Measurements from ENCODE around the gene ARHGEF17. TPM values are rescaled to one million over a fixed set of nuclear protein-coding genes. Genes with fewer than 3 reads are reported as not detected.
A peak's percentile ranks its signal among the peaks of the same experiment; 100 is the strongest.

The ARHGEF17 gene
- total RNA-seq, 1 donor from 2014 or later: 104 TPM

DNA sequence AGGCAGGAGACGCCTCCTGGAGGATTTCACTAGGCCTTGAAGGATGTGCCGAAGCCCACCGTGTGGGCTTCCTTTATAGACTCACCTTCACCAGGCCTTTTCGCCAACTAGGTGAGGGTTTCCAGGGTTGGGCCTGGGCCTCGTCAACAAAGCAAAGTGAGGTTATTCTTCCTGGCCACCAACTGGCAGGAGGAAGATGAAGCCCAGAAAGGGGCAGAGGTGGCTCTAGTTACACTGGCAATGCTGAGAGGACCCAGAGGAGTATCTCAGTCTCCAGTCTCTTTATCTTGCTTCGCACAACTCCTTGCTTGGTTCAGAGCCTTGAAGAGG lies 67.7 kb downstream of the ARHGEF17 start:
- H3K27me3 Mint-ChIP-seq (ENCODE audit: unreplicated experiment): no peaks in the 10 kb centered on the region
- peak overlapping the region; percentile 38 for H3K4me3 Mint-ChIP-seq (ENCODE audit: unreplicated experiment)
- no peaks in the 10 kb centered on the region for H3K9me3 Mint-ChIP-seq (ENCODE audit: unreplicated experiment)
- TF ChIP-seq, protein P1, sequence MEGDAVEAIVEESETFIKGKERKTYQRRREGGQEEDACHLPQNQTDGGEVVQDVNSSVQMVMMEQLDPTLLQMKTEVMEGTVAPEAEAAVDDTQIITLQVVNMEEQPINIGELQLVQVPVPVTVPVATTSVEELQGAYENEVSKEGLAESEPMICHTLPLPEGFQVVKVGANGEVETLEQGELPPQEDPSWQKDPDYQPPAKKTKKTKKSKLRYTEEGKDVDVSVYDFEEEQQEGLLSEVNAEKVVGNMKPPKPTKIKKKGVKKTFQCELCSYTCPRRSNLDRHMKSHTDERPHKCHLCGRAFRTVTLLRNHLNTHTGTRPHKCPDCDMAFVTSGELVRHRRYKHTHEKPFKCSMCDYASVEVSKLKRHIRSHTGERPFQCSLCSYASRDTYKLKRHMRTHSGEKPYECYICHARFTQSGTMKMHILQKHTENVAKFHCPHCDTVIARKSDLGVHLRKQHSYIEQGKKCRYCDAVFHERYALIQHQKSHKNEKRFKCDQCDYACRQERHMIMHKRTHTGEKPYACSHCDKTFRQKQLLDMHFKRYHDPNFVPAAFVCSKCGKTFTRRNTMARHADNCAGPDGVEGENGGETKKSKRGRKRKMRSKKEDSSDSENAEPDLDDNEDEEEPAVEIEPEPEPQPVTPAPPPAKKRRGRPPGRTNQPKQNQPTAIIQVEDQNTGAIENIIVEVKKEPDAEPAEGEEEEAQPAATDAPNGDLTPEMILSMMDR (IDR thresholded peaks at IDR 0.05): no peak
- peak overlapping the region; percentile 82 for H3K27ac Mint-ChIP-seq (ENCODE audit: unreplicated experiment)
- DNase-seq (ENCODE audit: extremely low spot score, unreplicated experiment): no peak
- no peaks in the 10 kb centered on the region for H3K36me3 Mint-ChIP-seq (ENCODE audit: unreplicated experiment)
- peaks cover 18% of the 10 kb centered on the region for H3K4me1 Mint-ChIP-seq (ENCODE audit: unreplicated experiment)

DNA sequence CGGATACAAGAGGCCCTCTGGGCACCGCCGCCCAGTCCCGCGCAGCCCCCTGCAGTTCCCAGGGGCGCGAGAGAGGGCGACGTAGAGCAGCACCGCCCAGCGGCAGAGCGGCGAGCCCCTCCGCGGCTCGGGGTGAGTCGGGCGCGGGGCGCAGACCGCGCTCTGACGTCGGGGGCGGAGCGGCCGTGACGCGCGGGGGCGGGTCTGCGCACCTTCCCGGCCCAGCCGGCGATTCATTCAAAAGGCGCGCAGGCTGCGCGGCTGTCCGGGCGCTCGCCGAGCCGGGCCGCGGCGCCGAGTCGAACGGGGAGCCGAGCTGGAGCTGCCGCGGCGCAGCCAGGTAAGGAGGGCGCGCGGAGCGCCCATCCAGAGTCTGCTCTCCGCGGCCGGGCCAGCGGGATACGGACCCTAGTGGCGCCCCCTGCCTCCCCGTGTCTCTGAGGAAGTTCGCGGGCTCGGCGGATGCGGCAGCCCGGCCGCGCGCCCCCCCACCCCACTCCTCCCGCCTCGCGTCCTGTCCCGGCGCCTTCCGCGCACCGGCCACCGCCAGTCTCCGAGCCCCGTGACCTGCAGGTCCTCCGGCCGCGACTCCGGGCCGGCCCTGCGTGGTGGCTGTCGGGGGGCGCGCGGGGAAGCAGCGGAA lies 68.2 kb downstream of the ARHGEF17 start, which contains the start of gene RELT:
Gene RELT (plus strand): TSS at position 240 of the 643 bp plus-strand sequence. CDS start 12,738 bp downstream, outside the sequence.
- Mint-ChIP-seq H3K4me3 (ENCODE audit: unreplicated experiment) (peak within 1 kb of the TSS; percentile 83), H3K27ac (ENCODE audit: unreplicated experiment) (peak within 1 kb of the TSS; percentile 85), H3K9me3 (ENCODE audit: unreplicated experiment) (no peaks in the 10 kb centered on the region), H3K36me3 (ENCODE audit: unreplicated experiment) (no peaks in the 10 kb centered on the region), H3K27me3 (ENCODE audit: unreplicated experiment) (no peaks in the 10 kb centered on the region), H3K4me1 (ENCODE audit: unreplicated experiment) (peaks cover 21% of the 10 kb centered on the region)
- TF ChIP-seq, protein P1 (IDR thresholded peaks at IDR 0.05): peak; percentile 89
- DNase-seq (ENCODE audit: extremely low spot score, unreplicated experiment): peak; percentile 98

DNA sequence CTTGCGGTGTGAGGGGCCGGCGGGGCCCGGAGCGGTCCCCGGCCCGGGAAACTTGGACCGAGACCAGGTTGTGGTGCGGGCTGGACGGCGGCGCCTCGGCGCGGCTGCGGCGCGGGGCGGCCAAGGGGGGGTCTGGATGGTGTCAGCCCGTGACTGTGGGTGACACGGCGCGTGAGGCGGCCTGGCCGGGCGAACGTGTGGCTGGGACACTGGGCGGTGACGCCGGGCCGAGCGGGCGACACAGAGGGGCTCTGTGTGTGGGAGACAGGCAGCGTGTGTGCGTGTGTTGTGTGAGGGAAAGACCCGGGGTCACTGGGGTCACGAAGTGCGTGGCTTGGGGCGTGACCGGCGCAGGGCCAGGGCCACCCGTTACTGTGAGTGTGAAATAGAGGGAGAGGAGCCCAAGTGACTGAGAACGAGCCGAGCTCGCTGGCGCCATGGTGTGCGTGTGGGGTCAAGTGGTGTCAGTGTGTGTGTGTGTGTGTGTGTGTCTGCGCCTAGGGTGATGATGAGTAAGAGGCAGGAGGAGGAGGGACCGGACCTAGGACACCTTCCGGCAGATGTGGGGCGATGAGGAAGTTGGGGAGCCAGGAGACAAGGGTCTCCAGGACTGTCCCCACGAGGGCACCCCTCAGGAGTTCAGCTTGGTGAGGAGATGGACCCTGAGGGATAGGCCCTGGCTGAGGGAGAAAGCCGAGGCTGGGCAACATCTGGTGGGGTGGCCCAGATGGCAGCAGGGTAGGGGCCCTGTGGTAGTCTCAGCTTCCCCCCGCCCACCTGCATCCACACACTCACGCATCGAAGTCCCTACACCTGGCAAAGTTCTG lies 68.9 kb downstream of the ARHGEF17 start:
- Mint-ChIP-seq H3K4me3 (ENCODE audit: unreplicated experiment) (peak overlapping the region; percentile 83), H3K4me1 (ENCODE audit: unreplicated experiment) (peaks cover 22% of the 10 kb centered on the region), H3K36me3 (ENCODE audit: unreplicated experiment) (no peaks in the 10 kb centered on the region), H3K9me3 (ENCODE audit: unreplicated experiment) (no peaks in the 10 kb centered on the region), H3K27ac (ENCODE audit: unreplicated experiment) (peak overlapping the region; percentile 85), H3K27me3 (ENCODE audit: unreplicated experiment) (no peaks in the 10 kb centered on the region)
- TF ChIP-seq, protein P1 (IDR thresholded peaks at IDR 0.05): no peak
- no peak for DNase-seq (ENCODE audit: extremely low spot score, unreplicated experiment)

DNA sequence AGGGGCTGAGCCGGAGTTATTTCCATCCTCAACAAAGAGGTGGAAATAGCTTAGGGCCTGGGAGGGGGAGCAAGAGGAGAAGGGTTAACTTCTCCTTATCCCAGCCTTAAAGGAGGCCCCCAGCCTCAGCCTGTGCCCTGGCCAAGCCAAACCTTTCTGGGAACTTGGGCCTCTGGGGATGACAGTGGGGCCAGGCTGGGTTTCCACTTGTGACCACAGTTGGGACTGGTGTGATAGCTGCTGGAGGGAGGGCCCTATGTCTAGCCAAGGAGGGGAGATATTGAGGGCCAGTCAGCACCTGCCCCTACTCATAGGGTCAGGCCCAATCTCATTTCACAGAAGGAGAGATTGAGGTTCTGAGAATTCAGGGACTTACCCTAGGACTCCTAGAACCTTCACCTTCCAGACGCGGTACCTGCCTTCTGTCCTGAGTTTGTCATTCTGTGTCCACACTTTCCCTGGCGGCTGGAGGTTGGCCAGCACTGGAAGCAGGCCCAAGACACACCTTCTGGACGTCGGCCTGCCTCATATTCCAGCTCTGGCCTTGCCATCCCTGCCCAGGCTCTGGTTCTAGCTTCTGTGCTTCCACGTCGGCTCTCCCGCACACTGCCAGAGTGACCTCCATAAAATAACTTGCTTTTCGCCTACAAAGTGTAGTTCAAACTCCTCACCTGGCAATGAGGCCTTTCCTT lies 71.3 kb downstream of the ARHGEF17 start:
- no peak overlapping the region for H3K4me3 Mint-ChIP-seq (ENCODE audit: unreplicated experiment)
- no peaks in the 10 kb centered on the region for H3K27me3 Mint-ChIP-seq (ENCODE audit: unreplicated experiment)
- H3K9me3 Mint-ChIP-seq (ENCODE audit: unreplicated experiment): no peaks in the 10 kb centered on the region
- peaks cover 34% of the 10 kb centered on the region for H3K4me1 Mint-ChIP-seq (ENCODE audit: unreplicated experiment)
- H3K36me3 Mint-ChIP-seq (ENCODE audit: unreplicated experiment): no peaks in the 10 kb centered on the region
- no peak overlapping the region for H3K27ac Mint-ChIP-seq (ENCODE audit: unreplicated experiment)
- TF ChIP-seq, protein P1 (IDR thresholded peaks at IDR 0.05): no peak
- no peak for DNase-seq (ENCODE audit: extremely low spot score, unreplicated experiment)

DNA sequence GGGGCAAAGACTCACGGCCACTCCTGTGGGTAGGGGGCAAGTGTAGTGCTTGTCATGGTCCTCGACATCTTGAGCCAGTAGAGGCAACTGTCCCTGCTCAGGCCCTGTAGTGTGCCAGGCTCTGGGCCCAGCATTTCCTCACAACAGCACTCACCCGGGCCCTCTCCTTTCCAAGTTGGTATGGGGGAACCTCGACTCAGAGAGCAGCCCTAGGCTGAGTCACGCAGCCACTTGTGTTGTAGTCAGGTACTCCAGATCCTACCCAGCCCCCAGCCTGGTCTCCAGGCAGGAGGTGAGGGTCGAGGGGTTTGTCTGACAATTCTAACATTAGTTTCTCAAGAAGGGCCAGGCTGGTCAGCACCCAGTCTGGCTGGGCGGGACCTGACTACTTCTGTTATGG lies 72.3 kb downstream of the ARHGEF17 start:
- Mint-ChIP-seq H3K9me3 (ENCODE audit: unreplicated experiment) (no peaks in the 10 kb centered on the region), H3K4me1 (ENCODE audit: unreplicated experiment) (peaks cover 44% of the 10 kb centered on the region), H3K4me3 (ENCODE audit: unreplicated experiment) (no peak overlapping the region), H3K27me3 (ENCODE audit: unreplicated experiment) (no peaks in the 10 kb centered on the region), H3K27ac (ENCODE audit: unreplicated experiment) (no peak overlapping the region), H3K36me3 (ENCODE audit: unreplicated experiment) (no peaks in the 10 kb centered on the region)
- TF ChIP-seq, protein P1 (IDR thresholded peaks at IDR 0.05): no peak
- DNase-seq (ENCODE audit: extremely low spot score, unreplicated experiment): no peak
